SK-N-SH (cell line): ENCODE results near the gene OR56A5.

Experiments used
- CHD2 ChIP-seq: fragments of 150-350 bp; IDR thresholded peaks from 2 replicates; pipeline ENCODE4 v1.6.1; 2018; ENCODE audit warnings: low read length; ENCODE audit not compliant: partially characterized antibody
- CTCF ChIP-seq: fragments of 200-600 bp; sonication (generic); IDR thresholded peaks from 2 replicates; pipeline ENCODE4 v1.6.1; 2017; ENCODE audit warnings: antibody characterized with exemption, mild to moderate bottlenecking, moderate library complexity
- JUND ChIP-seq: IDR thresholded peaks from 2 replicates; pipeline ENCODE4 v1.4.0; 2012
- MEF2A ChIP-seq: IDR thresholded peaks from 2 replicates; pipeline ENCODE4 v1.4.0; 2012; ENCODE audit warnings: low read depth, borderline replicate concordance
- POLR2AphosphoS5 ChIP-seq: IDR thresholded peaks from 2 replicates; pipeline ENCODE4 v1.6.1; 2012; ENCODE audit warnings: low read depth, low read length
- RCOR1 ChIP-seq: fragments of 150-350 bp; IDR thresholded peaks from 2 replicates; pipeline ENCODE4 v1.6.1; 2017; ENCODE audit warnings: antibody characterized with exemption, low read length
- RFX5 ChIP-seq: IDR thresholded peaks from 2 replicates; pipeline ENCODE4 v1.6.1; 2012; ENCODE audit warnings: mild to moderate bottlenecking, improper control_type of control experiment, low read length
- SMC3 ChIP-seq: IDR thresholded peaks from 2 replicates; pipeline ENCODE4 v1.6.1; 2012; ENCODE audit warnings: low read depth, low read length, improper control_type of control experiment
- TAF1 ChIP-seq: IDR thresholded peaks from 2 replicates; pipeline ENCODE4 v1.6.1; 2012; ENCODE audit warnings: low read depth, mild to moderate bottlenecking, low read length, moderate library complexity, borderline replicate concordance
- TCF12 ChIP-seq: IDR thresholded peaks from 2 replicates; pipeline ENCODE4 v1.4.0; 2012
- USF1 ChIP-seq: IDR thresholded peaks from 2 replicates; pipeline ENCODE4 v1.4.0; 2012; ENCODE audit warnings: low read depth, borderline replicate concordance
- USF2 ChIP-seq: fragments of 150-350 bp; IDR thresholded peaks from 2 replicates; pipeline ENCODE4 v1.6.1; 2017; ENCODE audit warnings: antibody characterized with exemption, low read length, low read depth, borderline replicate concordance

GRCh38 chr11:5994791-5995190 lies 26.5 kb upstream of the OR56A5 start:
- TF ChIP-seq USF2 (no peak), CTCF (no peak), RCOR1 (no peak), JUND (no peak), CHD2 (no peak), USF1 (no peak), SMC3 (no peak), TAF1 (no peak), TCF12 (no peak), POLR2AphosphoS5 (no peak), MEF2A (no peak), RFX5 (no peak)
